Astrocyte (in vitro differentiated cells and primary cell): ENCODE data around the gene STRA6. TPM values are rescaled to one million over a fixed set of nuclear protein-coding genes. Genes with fewer than 3 reads are reported as not detected.

ENCODE experiments used
- DNase-seq: peaks from one replicate; pipeline ENCODE4 v3.0.0-alpha.2; 2010; ENCODE audit warnings: low read depth
- FAIRE-seq: peaks from 2 replicates; lab custom pipeline; 2011; peaks lifted over from hg19 to GRCh38; lab: Jason Lieb, UNC
- H2AFZ ChIP-seq: 2 replicates; pipeline ENCODE4 v1.6.0; 2012; ENCODE audit warnings: low read depth, low read length, inconsistent platforms
- H3K27ac ChIP-seq: 2 replicates; pipeline ENCODE4 v1.5.1; 2011; ENCODE audit warnings: low read depth, low read length, inconsistent platforms
- H3K27me3 ChIP-seq: 2 replicates; pipeline ENCODE4 v1.6.0; 2011; ENCODE audit warnings: low read length, inconsistent platforms; ENCODE audit not compliant: insufficient read depth
- H3K36me3 ChIP-seq: 2 replicates; pipeline ENCODE4 v1.5.1; 2011; ENCODE audit warnings: low read length, inconsistent platforms; ENCODE audit not compliant: insufficient read depth
- H3K4me1 ChIP-seq: 2 replicates; pipeline ENCODE4 v1.5.1; 2011; ENCODE audit warnings: low read length, inconsistent platforms; ENCODE audit not compliant: insufficient read depth
- H3K4me2 ChIP-seq: 2 replicates; pipeline ENCODE4 v1.6.0; 2012; ENCODE audit warnings: low read length, inconsistent platforms
- H3K4me3 ChIP-seq: 2 replicates; pipeline ENCODE4 v1.5.1; 2011; ENCODE audit warnings: low read depth, mild to moderate bottlenecking, low read length, inconsistent platforms; ENCODE audit not compliant: insufficient read depth
- H3K79me2 ChIP-seq: 2 replicates; pipeline ENCODE4 v1.6.0; 2012; ENCODE audit warnings: mild to moderate bottlenecking, low read length, inconsistent platforms; ENCODE audit not compliant: insufficient read depth
- H3K9ac ChIP-seq: 2 replicates; pipeline ENCODE4 v1.6.0; 2012; ENCODE audit warnings: mild to moderate bottlenecking, low read length, inconsistent platforms
- H3K9me3 ChIP-seq: 2 replicates; pipeline ENCODE4 v1.5.1; 2012; ENCODE audit warnings: low read depth, mild to moderate bottlenecking, low read length, inconsistent platforms; ENCODE audit not compliant: insufficient read depth
- H4K20me1 ChIP-seq: 2 replicates; pipeline ENCODE4 v1.6.0; 2012; ENCODE audit warnings: low read length, inconsistent platforms; ENCODE audit not compliant: insufficient read depth
- H3K27ac Mint-ChIP-seq: one replicate; pipeline ENCODE4 v1.8.0; 2021; ENCODE audit warnings: mild to moderate bottlenecking, mixed read lengths; ENCODE audit not compliant: unreplicated experiment
- H3K27me3 Mint-ChIP-seq: one replicate; pipeline ENCODE4 v1.8.0; 2021; ENCODE audit warnings: low read depth, mixed read lengths; ENCODE audit not compliant: unreplicated experiment
- H3K36me3 Mint-ChIP-seq: one replicate; pipeline ENCODE4 v1.8.0; 2021; ENCODE audit warnings: low read depth, mixed read lengths; ENCODE audit not compliant: unreplicated experiment
- H3K4me1 Mint-ChIP-seq: one replicate; pipeline ENCODE4 v1.8.0; 2021; ENCODE audit warnings: low read depth, mixed read lengths; ENCODE audit not compliant: unreplicated experiment
- H3K4me3 Mint-ChIP-seq: one replicate; pipeline ENCODE4 v1.8.0; 2021; ENCODE audit warnings: mild to moderate bottlenecking, moderate library complexity, mixed read lengths; ENCODE audit not compliant: unreplicated experiment
- H3K9me3 Mint-ChIP-seq: one replicate; pipeline ENCODE4 v1.8.0; 2021; ENCODE audit warnings: mild to moderate bottlenecking, mixed read lengths; ENCODE audit not compliant: unreplicated experiment
- CTCF ChIP-seq: IDR thresholded peaks from 2 replicates; pipeline ENCODE4 v1.5.1; 2011; ENCODE audit warnings: low read depth, mild to moderate bottlenecking, inconsistent platforms, low read length, moderate library complexity; ENCODE audit not compliant: insufficient read depth
- EZH2 ChIP-seq: IDR thresholded peaks from 2 replicates; pipeline ENCODE4 v1.6.1; 2012; ENCODE audit warnings: mild to moderate bottlenecking, low read length, inconsistent platforms; ENCODE audit not compliant: insufficient read depth
- total RNA-seq: library from RNA; stranded (reverse); gene quantifications from 2 replicates; pipeline ENCODE4 v1.2.1, GENCODE V29; 2021

Gene STRA6
- total RNA-seq, 1 donor from 2014 or later, result 7.2 TPM

- TF ChIP-seq EZH2 (no peak), CTCF (no peak)
- DNase-seq (no peak), FAIRE-seq (no peak)
- peaks cover 59% of the 10 kb centered on the region for H3K27me3 Mint-ChIP-seq
- no peaks in the 10 kb centered on the region for H3K9me3 ChIP-seq
- no peaks in the 10 kb centered on the region for H3K36me3 Mint-ChIP-seq
- no peak overlapping the region for H3K27ac ChIP-seq
- no peaks in the 10 kb centered on the region for H4K20me1 ChIP-seq
- H3K4me1 Mint-ChIP-seq, result peaks cover 11% of the 10 kb centered on the region
- peaks cover 6% of the 10 kb centered on the region for H3K27me3 ChIP-seq
- no peak overlapping the region for H3K4me3 ChIP-seq
- no peak overlapping the region for H3K4me3 Mint-ChIP-seq
- no peak overlapping the region for H3K9ac ChIP-seq
- H3K4me2 ChIP-seq, result no peak overlapping the region
- peaks cover 29% of the 10 kb centered on the region for H3K4me1 ChIP-seq
- H3K36me3 ChIP-seq, result no peaks in the 10 kb centered on the region
- no peaks in the 10 kb centered on the region for H3K9me3 Mint-ChIP-seq
- no peak overlapping the region for H3K27ac Mint-ChIP-seq
- H2AFZ ChIP-seq, result no peak overlapping the region
- H3K79me2 ChIP-seq, result no peaks in the 10 kb centered on the region
Measured at GRCh38 chr15:74240897-74241614, 38.5 kb upstream of the STRA6 start.

GRCh38 chr15:74240002-74240568 is 37.5 kb upstream of the STRA6 start:
- Mint-ChIP-seq H3K4me1 (peaks cover 11% of the 10 kb centered on the region), H3K4me3 (no peak overlapping the region), H3K9me3 (no peaks in the 10 kb centered on the region), H3K27ac (no peak overlapping the region), H3K27me3 (peaks cover 59% of the 10 kb centered on the region), H3K36me3 (no peaks in the 10 kb centered on the region)
- Histone ChIP-seq H3K9me3 (no peaks in the 10 kb centered on the region), H3K4me1 (peaks cover 23% of the 10 kb centered on the region), H3K4me3 (no peak overlapping the region), H3K36me3 (no peaks in the 10 kb centered on the region), H3K79me2 (no peaks in the 10 kb centered on the region), H3K4me2 (peak overlapping the region; percentile 33), H3K27ac (no peak overlapping the region), H4K20me1 (no peaks in the 10 kb centered on the region), H2AFZ (no peak overlapping the region), H3K9ac (no peak overlapping the region), H3K27me3 (peaks cover 2% of the 10 kb centered on the region)
- peak; percentile 57 for DNase-seq
- no peak for FAIRE-seq
- TF ChIP-seq CTCF (peak; percentile 4), EZH2 (no peak)
